ENCODE data around the gene GRIP2. TPM values are rescaled to one million over a fixed set of nuclear protein-coding genes. Genes with fewer than 3 reads are reported as not detected.

Gene GRIP2
- total and polyA plus RNA-seq, 2 donors (not counting 3 experiments of a cell fraction or from before 2014, with no cell fraction given) = not detected

- Histone ChIP-seq H3K4me2 (ENCODE audit: insufficient read depth, low read length) (no peak overlapping the region), H3K4me1 (ENCODE audit: control insufficient read depth, extremely low read depth, insufficient read depth, low read length) (no peaks in the 10 kb centered on the region), H2AFZ (ENCODE audit: low read depth, low read length) (no peak overlapping the region), H3K79me2 (ENCODE audit: control insufficient read depth, insufficient read depth, low read length) (no peaks in the 10 kb centered on the region), H3K9ac (replicated peaks; ENCODE audit: extremely low read depth, insufficient read depth, low read length) (no peak overlapping the region), H3K4me3 (replicated peaks in 1 of 3; ENCODE audit: insufficient read depth in 1 of 3, low read depth in 1 of 3, low read length in 3 of 3) (no peak overlapping the region), H3K9me1 (replicated peaks; ENCODE audit: control insufficient read depth, extremely low read depth, insufficient read depth, low read length) (no peaks in the 10 kb centered on the region), H3K36me3 (ENCODE audit: control insufficient read depth in 2 of 2, extremely low read depth in 1 of 2, insufficient read depth in 2 of 2, low read length in 2 of 2) (no peaks in the 10 kb centered on the region), H4K20me1 (replicated peaks; ENCODE audit: control insufficient read depth, extremely low read depth, insufficient read depth, low read length) (no peaks in the 10 kb centered on the region), H3K9me3 (replicated peaks; ENCODE audit: control insufficient read depth, insufficient read depth, low read length) (no peaks in the 10 kb centered on the region), H3K27ac (ENCODE audit: insufficient read depth, low read depth, low read length) (no peak overlapping the region), H3K27me3 (ENCODE audit: control insufficient read depth in 2 of 2, insufficient read depth in 2 of 2, low read length in 2 of 2) (peaks cover 4 to 13% of the 10 kb centered on the region in 2 experiments)
- no peak for TF ChIP-seq MYC (IDR thresholded peaks at IDR 0.05; ENCODE audit: low read depth, low read length)
- TF ChIP-seq POLR2AphosphoS5 (IDR thresholded peaks at IDR 0.05; ENCODE audit: insufficient read depth, low read depth, low read length) = no peak
- no peak for TF ChIP-seq GATA2 (IDR thresholded peaks at IDR 0.05; ENCODE audit: insufficient read depth, insufficient read length, low read depth, low read length)
- TF ChIP-seq, protein P1, sequence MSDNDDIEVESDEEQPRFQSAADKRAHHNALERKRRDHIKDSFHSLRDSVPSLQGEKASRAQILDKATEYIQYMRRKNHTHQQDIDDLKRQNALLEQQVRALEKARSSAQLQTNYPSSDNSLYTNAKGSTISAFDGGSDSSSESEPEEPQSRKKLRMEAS (IDR thresholded peaks at IDR 0.05; ENCODE audit: insufficient read depth, insufficient read length) = no peak
- TF ChIP-seq FOS (IDR thresholded peaks at IDR 0.05; ENCODE audit: borderline replicate concordance, insufficient read depth, low read length) = no peak
- no peak for TF ChIP-seq EZH2 (IDR thresholded peaks at IDR 0.05; ENCODE audit: borderline replicate concordance, low read depth, low read length, severe bottlenecking)
- no peak for TF ChIP-seq POLR2A (IDR thresholded peaks at IDR 0.05; ENCODE audit: low read depth, low read length)
- FAIRE-seq (no peak), DNase-seq (ENCODE audit: low read depth, low spot score) (no peak)
- CTCF ChIA-PET = interaction anchor here (0.7 to 1.1 kb wide), 2 partner anchors 14 to 349 kb away, joined by 3 read pairs; no protein-coding TSS in a partner anchor
- POLR2A ChIA-PET = no interaction called here
- no TSS peak for BruUV-seq (replicated peaks)
- intact Hi-C loops (cut with micrococcal nuclease) = no loop called here
- dilution Hi-C loops (cut with MboI; ENCODE audit: extremely low pct_ligation_motif_present, low sequenced_read_pairs) = no loop called here
Observed at GRCh38 chr3:14552717-14553116, 12.6 kb upstream of the GRIP2 start.

- intact Hi-C loops (cut with micrococcal nuclease) = no loop called here
- Histone ChIP-seq H3K27me3 (ENCODE audit: control insufficient read depth in 2 of 2, insufficient read depth in 2 of 2, low read length in 2 of 2) (peaks cover 4 to 13% of the 10 kb centered on the region in 2 experiments), H3K27ac (ENCODE audit: insufficient read depth, low read depth, low read length) (no peak overlapping the region), H3K36me3 (ENCODE audit: control insufficient read depth in 2 of 2, extremely low read depth in 1 of 2, insufficient read depth in 2 of 2, low read length in 2 of 2) (no peaks in the 10 kb centered on the region), H3K9me3 (replicated peaks; ENCODE audit: control insufficient read depth, insufficient read depth, low read length) (no peaks in the 10 kb centered on the region), H3K4me3 (replicated peaks in 1 of 3; ENCODE audit: insufficient read depth in 1 of 3, low read depth in 1 of 3, low read length in 3 of 3) (no peak overlapping the region), H4K20me1 (replicated peaks; ENCODE audit: control insufficient read depth, extremely low read depth, insufficient read depth, low read length) (no peaks in the 10 kb centered on the region), H3K79me2 (ENCODE audit: control insufficient read depth, insufficient read depth, low read length) (no peaks in the 10 kb centered on the region), H3K9ac (replicated peaks; ENCODE audit: extremely low read depth, insufficient read depth, low read length) (no peak overlapping the region), H3K9me1 (replicated peaks; ENCODE audit: control insufficient read depth, extremely low read depth, insufficient read depth, low read length) (no peaks in the 10 kb centered on the region), H2AFZ (ENCODE audit: low read depth, low read length) (no peak overlapping the region), H3K4me1 (ENCODE audit: control insufficient read depth, extremely low read depth, insufficient read depth, low read length) (no peaks in the 10 kb centered on the region), H3K4me2 (ENCODE audit: insufficient read depth, low read length) (no peak overlapping the region)
- BruUV-seq (replicated peaks) = no TSS peak
- DNase-seq (ENCODE audit: low read depth, low spot score) (no peak), FAIRE-seq (no peak)
- POLR2A ChIA-PET = no interaction called here
- TF ChIP-seq JUN (IDR thresholded peaks at IDR 0.05; ENCODE audit: borderline replicate concordance, insufficient read depth, insufficient read length, low read depth) (no peak), EZH2 (IDR thresholded peaks at IDR 0.05; ENCODE audit: borderline replicate concordance, low read depth, low read length, severe bottlenecking) (no peak), POLR2AphosphoS5 (IDR thresholded peaks at IDR 0.05; ENCODE audit: insufficient read depth, low read depth, low read length) (no peak), MYC (IDR thresholded peaks at IDR 0.05; ENCODE audit: low read depth, low read length) (no peak), FOS (IDR thresholded peaks at IDR 0.05; ENCODE audit: borderline replicate concordance, insufficient read depth, low read length) (no peak), GATA2 (IDR thresholded peaks at IDR 0.05; ENCODE audit: insufficient read depth, insufficient read length, low read depth, low read length) (no peak), CTCF (IDR thresholded peaks at IDR 0.05; ENCODE audit: extremely low read depth in 1 of 2, insufficient read depth in 1 of 2, low read depth in 1 of 2, low read length in 2 of 2) (no peak), POLR2A (IDR thresholded peaks at IDR 0.05; ENCODE audit: low read depth, low read length) (no peak)
- TF ChIP-seq, protein P1 (IDR thresholded peaks at IDR 0.05; ENCODE audit: insufficient read depth, insufficient read length) = no peak
- dilution Hi-C loops (cut with MboI; ENCODE audit: extremely low pct_ligation_motif_present, low sequenced_read_pairs) = no loop called here
- CTCF ChIA-PET = interaction anchor here (0.7 to 1.1 kb wide), 3 partner anchors 13 to 349 kb away, joined by 3 to 4 read pairs (median 3); no protein-coding TSS in a partner anchor
Observed at GRCh38 chr3:14552041-14552648, 12.0 kb upstream of the GRIP2 start.

All from endothelial cell of umbilical vein (primary cell).